Fibroblast of lung (primary cell): ENCODE data around the gene CCDC149.

Experiments
- CTCF ChIP-seq, 2 donors: IDR thresholded peaks in 1 of 2; conservative IDR thresholded peaks in 1 of 2; 1 replicate in 1 of 2; 2 replicates in 1 of 2; pipeline ENCODE4 v1.5.1; 2011 to 2012; ENCODE audit warnings: low read length in 2 of 2, control low read depth in 1 of 2, inconsistent platforms in 1 of 2, low read depth in 1 of 2, mild to moderate bottlenecking in 1 of 2
- EZH2 ChIP-seq: IDR thresholded peaks from 2 replicates; pipeline ENCODE4 v1.5.1; 2012; ENCODE audit warnings: low read length, control low read depth, mild to moderate bottlenecking; ENCODE audit errors: missing control alignments

- TF ChIP-seq CTCF (conservative IDR thresholded peaks at IDR 0.05 in 1 of 2, IDR thresholded peaks at IDR 0.05 in 1 of 2; ENCODE audit: low read depth in 1 of 2, low read length in 2 of 2) (no peak), EZH2 (no peak)
Observed at GRCh38 chr4:24956091-24956490, 43.2 kb upstream of the CCDC149 start.
